K562 (cell line): ENCODE measurements around the gene CRYBG2. TPM values are rescaled to one million over a fixed set of nuclear protein-coding genes. Genes with fewer than 3 reads are reported as not detected.
A peak's percentile ranks its signal among the peaks of the same experiment; 100 is the strongest.

Experiments used
- CBX1 ChIP-seq: sonication (generic); IDR thresholded peaks from 2 replicates; pipeline ENCODE4 v1.6.1; 2016; ENCODE audit warnings: antibody characterized with exemption, low read depth, mild to moderate bottlenecking
- CBX8 ChIP-seq: fragments of 200-600 bp; sonication (generic); IDR thresholded peaks from 2 replicates; pipeline ENCODE4 v1.6.1; 2012; ENCODE audit warnings: borderline replicate concordance, mixed run types, low read depth, mild to moderate bottlenecking, moderate library complexity, mixed read lengths, low read length, control low read depth, inconsistent platforms; ENCODE audit not compliant: poor library complexity, severe bottlenecking; ENCODE audit errors: extremely low read depth
- ETV5 ChIP-seq: sonication (generic); formaldehyde crosslinking; IDR thresholded peaks from 2 replicates; pipeline ENCODE4 v1.4.0; 2020; ENCODE audit warnings: low read depth, mild to moderate bottlenecking, missing genetic modification reagents
- GABPB2 ChIP-seq: fragments of 250-450 bp; sonication (Bioruptor Pico); conservative IDR thresholded peaks from 2 replicates; pipeline ENCODE4 v1.5.1; 2021; ENCODE audit warnings: mild to moderate bottlenecking
- ZNF124 ChIP-seq: sonication (generic); formaldehyde crosslinking; IDR thresholded peaks from 2 replicates; pipeline ENCODE4 v1.8.1; 2022; ENCODE audit warnings: missing genetic modification reagents
- ZNF232 ChIP-seq: sonication (generic); formaldehyde crosslinking; IDR thresholded peaks from 2 replicates; pipeline ENCODE4 v1.8.0; 2022; ENCODE audit warnings: mild to moderate bottlenecking, missing genetic modification reagents
- polyA plus RNA-seq, 8 experiments: library from polyadenylated mRNA; depleted of rRNA in 4 of 8; stranded (reverse) in 5 of 8; unstranded in 3 of 8; fragments of >200 nt; fragmentation: Nextera tagmentation in 2 of 8; fragmentation: Illumina TruSeq in 1 of 8; extraction: Ambion mirVana in 2 of 8; extraction: Trizol in 1 of 8; gene quantifications; 2 replicates each; pipeline versions ENCODE4 v1.2.1 to v1.2.3, GENCODE V29; 2011 to 2014; ENCODE audit warnings: inconsistent platforms in 1 of 8, missing spikeins in 1 of 8
- total RNA-seq, 7 experiments: library from RNA; depleted of rRNA in 6 of 7; stranded (reverse); fragments of >200 nt in 6 of 7; fragmentation: Illumina TruSeq in 2 of 7; extraction: Trizol in 2 of 7; gene quantifications; 2 replicates each; pipeline versions ENCODE4 v1.2.1 to v1.2.3, GENCODE V29; 2011 to 2021; ENCODE audit warnings: low replicate concordance in 1 of 7
- TF ChIP-seq, protein P1 (sequence below): fragments of 450-650 bp; IDR thresholded peaks from 2 replicates; pipeline ENCODE4 v1.6.1; 2018; ENCODE audit not compliant: partially characterized antibody
- TF ChIP-seq, protein P2 (sequence below): sonication (generic); formaldehyde crosslinking; IDR thresholded peaks from 2 replicates; pipeline ENCODE4 v1.8.0; 2022; ENCODE audit warnings: mild to moderate bottlenecking, missing genetic modification reagents
- TF ChIP-seq, protein P3 (sequence below): fragments of 450-650 bp; IDR thresholded peaks from 2 replicates; pipeline ENCODE4 v1.6.1; 2016; ENCODE audit warnings: low read depth

CRYBG2 gene
- total and polyA plus RNA-seq, 9 of the 15 experiments (the other 6 are each of a cell fraction or from before 2014, with no cell fraction given), result 0.39 to 8.5 (median 3.7) TPM

DNA sequence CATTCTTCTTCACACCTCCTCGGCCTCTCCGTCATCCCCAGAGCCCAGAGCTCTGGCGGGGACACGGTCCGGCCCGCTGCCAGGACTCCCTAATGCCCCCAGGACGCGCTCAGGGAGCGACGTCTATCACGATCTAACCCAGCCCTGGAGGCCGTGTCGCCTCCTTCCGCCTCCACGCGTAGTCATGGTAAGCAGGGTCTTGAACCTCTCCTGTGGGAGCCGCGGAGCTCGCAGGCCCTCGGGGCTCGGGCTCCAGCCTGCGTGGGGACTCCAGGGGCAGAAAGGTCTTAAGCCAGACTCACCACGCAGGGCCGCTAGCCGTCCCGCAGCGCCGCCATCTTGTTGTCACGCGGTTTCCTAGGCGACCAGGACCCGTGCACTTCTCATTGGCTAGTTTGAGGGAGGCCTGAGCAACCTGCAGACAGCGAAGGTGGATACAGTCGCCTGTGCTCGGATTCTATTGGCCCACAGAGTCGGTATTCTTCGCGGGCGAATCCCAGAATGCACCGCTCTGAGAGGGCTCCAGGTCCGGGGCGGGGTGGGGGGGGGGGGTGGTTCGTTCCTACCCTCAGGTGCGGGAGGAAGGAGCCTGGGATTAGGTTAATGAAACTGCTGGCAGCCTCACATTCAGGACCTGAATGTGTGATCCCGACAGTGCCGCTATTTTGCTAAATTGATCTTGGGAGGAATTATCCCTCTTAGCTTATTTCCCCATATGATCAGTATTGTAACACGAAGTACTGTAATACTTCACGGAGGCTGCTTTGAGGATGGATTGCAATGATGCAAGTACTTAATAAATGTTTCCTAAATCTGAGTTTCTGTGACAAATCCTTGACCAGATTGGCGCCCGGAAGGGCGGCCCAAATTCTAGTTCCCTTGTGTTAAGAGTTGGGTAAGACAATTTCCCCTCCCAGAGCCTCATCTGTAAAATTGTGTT is 47.4 kb downstream of the CRYBG2 start, which contains the start of gene UBXN11 (continued):
- TF ChIP-seq, protein P1, sequence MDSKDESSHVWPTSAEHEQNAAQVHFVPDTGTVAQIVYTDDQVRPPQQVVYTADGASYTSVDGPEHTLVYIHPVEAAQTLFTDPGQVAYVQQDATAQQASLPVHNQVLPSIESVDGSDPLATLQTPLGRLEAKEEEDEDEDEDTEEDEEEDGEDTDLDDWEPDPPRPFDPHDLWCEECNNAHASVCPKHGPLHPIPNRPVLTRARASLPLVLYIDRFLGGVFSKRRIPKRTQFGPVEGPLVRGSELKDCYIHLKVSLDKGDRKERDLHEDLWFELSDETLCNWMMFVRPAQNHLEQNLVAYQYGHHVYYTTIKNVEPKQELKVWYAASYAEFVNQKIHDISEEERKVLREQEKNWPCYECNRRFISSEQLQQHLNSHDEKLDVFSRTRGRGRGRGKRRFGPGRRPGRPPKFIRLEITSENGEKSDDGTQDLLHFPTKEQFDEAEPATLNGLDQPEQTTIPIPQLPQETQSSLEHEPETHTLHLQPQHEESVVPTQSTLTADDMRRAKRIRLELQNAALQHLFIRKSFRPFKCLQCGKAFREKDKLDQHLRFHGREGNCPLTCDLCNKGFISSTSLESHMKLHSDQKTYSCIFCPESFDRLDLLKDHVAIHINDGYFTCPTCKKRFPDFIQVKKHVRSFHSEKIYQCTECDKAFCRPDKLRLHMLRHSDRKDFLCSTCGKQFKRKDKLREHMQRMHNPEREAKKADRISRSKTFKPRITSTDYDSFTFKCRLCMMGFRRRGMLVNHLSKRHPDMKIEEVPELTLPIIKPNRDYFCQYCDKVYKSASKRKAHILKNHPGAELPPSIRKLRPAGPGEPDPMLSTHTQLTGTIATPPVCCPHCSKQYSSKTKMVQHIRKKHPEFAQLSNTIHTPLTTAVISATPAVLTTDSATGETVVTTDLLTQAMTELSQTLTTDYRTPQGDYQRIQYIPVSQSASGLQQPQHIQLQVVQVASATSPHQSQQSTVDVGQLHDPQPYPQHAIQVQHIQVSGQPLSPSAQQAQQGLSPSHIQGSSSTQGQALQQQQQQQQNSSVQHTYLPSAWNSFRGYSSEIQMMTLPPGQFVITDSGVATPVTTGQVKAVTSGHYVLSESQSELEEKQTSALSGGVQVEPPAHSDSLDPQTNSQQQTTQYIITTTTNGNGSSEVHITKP, result peak; percentile 60
- TF ChIP-seq ZNF124 (CRISPR knock-in tag), result no peak
- TF ChIP-seq CBX8, result no peak
- TF ChIP-seq, protein P2, sequence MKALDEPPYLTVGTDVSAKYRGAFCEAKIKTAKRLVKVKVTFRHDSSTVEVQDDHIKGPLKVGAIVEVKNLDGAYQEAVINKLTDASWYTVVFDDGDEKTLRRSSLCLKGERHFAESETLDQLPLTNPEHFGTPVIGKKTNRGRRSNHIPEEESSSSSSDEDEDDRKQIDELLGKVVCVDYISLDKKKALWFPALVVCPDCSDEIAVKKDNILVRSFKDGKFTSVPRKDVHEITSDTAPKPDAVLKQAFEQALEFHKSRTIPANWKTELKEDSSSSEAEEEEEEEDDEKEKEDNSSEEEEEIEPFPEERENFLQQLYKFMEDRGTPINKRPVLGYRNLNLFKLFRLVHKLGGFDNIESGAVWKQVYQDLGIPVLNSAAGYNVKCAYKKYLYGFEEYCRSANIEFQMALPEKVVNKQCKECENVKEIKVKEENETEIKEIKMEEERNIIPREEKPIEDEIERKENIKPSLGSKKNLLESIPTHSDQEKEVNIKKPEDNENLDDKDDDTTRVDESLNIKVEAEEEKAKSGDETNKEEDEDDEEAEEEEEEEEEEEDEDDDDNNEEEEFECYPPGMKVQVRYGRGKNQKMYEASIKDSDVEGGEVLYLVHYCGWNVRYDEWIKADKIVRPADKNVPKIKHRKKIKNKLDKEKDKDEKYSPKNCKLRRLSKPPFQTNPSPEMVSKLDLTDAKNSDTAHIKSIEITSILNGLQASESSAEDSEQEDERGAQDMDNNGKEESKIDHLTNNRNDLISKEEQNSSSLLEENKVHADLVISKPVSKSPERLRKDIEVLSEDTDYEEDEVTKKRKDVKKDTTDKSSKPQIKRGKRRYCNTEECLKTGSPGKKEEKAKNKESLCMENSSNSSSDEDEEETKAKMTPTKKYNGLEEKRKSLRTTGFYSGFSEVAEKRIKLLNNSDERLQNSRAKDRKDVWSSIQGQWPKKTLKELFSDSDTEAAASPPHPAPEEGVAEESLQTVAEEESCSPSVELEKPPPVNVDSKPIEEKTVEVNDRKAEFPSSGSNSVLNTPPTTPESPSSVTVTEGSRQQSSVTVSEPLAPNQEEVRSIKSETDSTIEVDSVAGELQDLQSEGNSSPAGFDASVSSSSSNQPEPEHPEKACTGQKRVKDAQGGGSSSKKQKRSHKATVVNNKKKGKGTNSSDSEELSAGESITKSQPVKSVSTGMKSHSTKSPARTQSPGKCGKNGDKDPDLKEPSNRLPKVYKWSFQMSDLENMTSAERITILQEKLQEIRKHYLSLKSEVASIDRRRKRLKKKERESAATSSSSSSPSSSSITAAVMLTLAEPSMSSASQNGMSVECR (CRISPR knock-in tag), result peak; percentile 99
- TF ChIP-seq, protein P3, sequence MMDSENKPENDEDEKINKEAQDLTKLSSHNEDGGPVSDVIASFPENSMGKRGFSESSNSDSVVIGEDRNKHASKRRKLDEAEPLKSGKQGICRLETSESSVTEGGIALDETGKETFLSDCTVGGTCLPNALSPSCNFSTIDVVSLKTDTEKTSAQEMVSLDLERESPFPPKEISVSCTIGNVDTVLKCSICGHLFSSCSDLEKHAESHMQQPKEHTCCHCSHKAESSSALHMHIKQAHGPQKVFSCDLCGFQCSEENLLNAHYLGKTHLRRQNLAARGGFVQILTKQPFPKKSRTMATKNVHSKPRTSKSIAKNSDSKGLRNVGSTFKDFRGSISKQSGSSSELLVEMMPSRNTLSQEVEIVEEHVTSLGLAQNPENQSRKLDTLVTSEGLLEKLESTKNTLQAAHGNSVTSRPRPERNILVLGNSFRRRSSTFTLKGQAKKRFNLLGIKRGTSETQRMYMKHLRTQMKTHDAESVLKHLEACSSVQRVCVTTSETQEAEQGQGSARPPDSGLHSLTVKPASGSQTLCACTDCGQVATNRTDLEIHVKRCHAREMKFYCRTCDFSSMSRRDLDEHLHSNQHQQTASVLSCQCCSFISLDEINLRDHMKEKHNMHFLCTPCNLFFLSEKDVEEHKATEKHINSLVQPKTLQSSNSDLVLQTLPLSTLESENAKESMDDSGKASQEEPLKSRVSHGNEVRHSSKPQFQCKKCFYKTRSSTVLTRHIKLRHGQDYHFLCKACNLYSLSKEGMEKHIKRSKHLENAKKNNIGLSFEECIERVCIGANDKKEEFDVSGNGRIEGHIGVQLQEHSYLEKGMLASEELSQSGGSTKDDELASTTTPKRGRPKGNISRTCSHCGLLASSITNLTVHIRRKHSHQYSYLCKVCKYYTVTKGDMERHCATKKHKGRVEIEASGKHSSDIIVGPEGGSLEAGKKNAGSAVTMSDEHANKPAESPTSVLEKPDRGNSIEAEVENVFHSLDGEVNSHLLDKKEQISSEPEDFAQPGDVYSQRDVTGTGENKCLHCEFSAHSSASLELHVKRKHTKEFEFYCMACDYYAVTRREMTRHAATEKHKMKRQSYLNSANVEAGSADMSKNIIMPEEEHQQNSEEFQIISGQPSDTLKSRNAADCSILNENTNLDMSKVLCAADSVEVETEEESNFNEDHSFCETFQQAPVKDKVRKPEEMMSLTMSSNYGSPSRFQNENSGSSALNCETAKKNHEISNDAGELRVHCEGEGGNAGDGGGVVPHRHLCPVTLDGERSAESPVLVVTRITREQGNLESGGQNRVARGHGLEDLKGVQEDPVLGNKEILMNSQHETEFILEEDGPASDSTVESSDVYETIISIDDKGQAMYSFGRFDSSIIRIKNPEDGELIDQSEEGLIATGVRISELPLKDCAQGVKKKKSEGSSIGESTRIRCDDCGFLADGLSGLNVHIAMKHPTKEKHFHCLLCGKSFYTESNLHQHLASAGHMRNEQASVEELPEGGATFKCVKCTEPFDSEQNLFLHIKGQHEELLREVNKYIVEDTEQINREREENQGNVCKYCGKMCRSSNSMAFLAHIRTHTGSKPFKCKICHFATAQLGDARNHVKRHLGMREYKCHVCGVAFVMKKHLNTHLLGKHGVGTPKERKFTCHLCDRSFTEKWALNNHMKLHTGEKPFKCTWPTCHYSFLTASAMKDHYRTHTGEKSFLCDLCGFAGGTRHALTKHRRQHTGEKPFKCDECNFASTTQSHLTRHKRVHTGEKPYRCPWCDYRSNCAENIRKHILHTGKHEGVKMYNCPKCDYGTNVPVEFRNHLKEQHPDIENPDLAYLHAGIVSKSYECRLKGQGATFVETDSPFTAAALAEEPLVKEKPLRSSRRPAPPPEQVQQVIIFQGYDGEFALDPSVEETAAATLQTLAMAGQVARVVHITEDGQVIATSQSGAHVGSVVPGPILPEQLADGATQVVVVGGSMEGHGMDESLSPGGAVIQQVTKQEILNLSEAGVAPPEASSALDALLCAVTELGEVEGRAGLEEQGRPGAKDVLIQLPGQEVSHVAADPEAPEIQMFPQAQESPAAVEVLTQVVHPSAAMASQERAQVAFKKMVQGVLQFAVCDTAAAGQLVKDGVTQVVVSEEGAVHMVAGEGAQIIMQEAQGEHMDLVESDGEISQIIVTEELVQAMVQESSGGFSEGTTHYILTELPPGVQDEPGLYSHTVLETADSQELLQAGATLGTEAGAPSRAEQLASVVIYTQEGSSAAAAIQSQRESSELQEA, result no peak
- no peak for TF ChIP-seq CBX1
- TF ChIP-seq GABPB2 (CRISPR knock-in tag), result no peak
- TF ChIP-seq ZNF232 (CRISPR knock-in tag), result no peak
- 0 out of 2 replicates have a peak, but pooled peaks have one; percentile 21 for TF ChIP-seq ETV5 (CRISPR knock-in tag)
